Keratinocyte (primary cell): ENCODE results near the gene RSPH1.

Source experiments
- CTCF ChIP-seq, 3 experiments: IDR thresholded peaks in 1 of 3; conservative IDR thresholded peaks in 1 of 3; optimal IDR thresholded peaks in 1 of 3; 2 replicates in 2 of 3; 3 replicates in 1 of 3; pipeline versions ENCODE3 to v1.5.1; 2011; ENCODE audit warnings: low read length in 3 of 3, mild to moderate bottlenecking in 3 of 3, moderate library complexity in 2 of 3, control low read depth in 1 of 3, inconsistent platforms in 1 of 3; ENCODE audit not compliant: insufficient read depth in 2 of 3; ENCODE audit errors: extremely low read depth in 1 of 3
- EZH2 ChIP-seq: IDR thresholded peaks from one replicate; pipeline ENCODE4 v1.6.1; 2012; ENCODE audit warnings: inconsistent platforms, mild to moderate bottlenecking, low read length, moderate library complexity

- TF ChIP-seq CTCF (optimal IDR thresholded peaks at IDR 0.05 in 1 of 3, IDR thresholded peaks at IDR 0.05 in 1 of 3, conservative IDR thresholded peaks at IDR 0.05 in 1 of 3; ENCODE audit: extremely low read depth in 1 of 3, insufficient read depth in 2 of 3, low read length in 3 of 3) (no peak), EZH2 (no peak)
Measured at GRCh38 chr21:42523211-42523610, 27.2 kb upstream of the RSPH1 start.
